Effector memory CD8-positive, alpha-beta T cell (primary cell): ENCODE data around the gene FAM20C.
"Not testable (repeated sequence)": the region's sequence is repeated elsewhere in the genome, so short reads cannot be mapped to it uniquely, and the experiment has no call there.

Experiments used
- ATAC-seq: fragments of 150-1000 bp; cut with Tn5 transposase; replicated peaks from 2 replicates; pipeline ENCODE4 v1.10.0; 2021; ENCODE audit warnings: mild to moderate bottlenecking, moderate library complexity
- DNase-seq, 3 experiments: peaks; one replicate each; pipeline ENCODE4 v3.0.0; 2021
- H3K27ac Mint-ChIP-seq, 2 donors: one replicate each; pipeline ENCODE4 v1.8.0; 2022; ENCODE audit warnings: mild to moderate bottlenecking in 2 of 2, mixed read lengths in 2 of 2, moderate library complexity in 2 of 2
- H3K27me3 Mint-ChIP-seq, 2 donors: one replicate each; pipeline ENCODE4 v1.8.0; 2022; ENCODE audit warnings: mixed read lengths in 2 of 2
- H3K36me3 Mint-ChIP-seq: one replicate; pipeline ENCODE4 v1.8.0; 2022; ENCODE audit warnings: mild to moderate bottlenecking, moderate library complexity, mixed read lengths; ENCODE audit not compliant: insufficient read depth
- H3K4me1 Mint-ChIP-seq, 2 donors: one replicate each; pipeline ENCODE4 v1.8.0; 2022; ENCODE audit warnings: low read depth in 2 of 2, mixed read lengths in 2 of 2
- H3K4me3 Mint-ChIP-seq, 2 donors: one replicate each; pipeline ENCODE4 v1.8.0; 2022; ENCODE audit warnings: mild to moderate bottlenecking in 2 of 2, mixed read lengths in 2 of 2, moderate library complexity in 2 of 2
- H3K9me3 Mint-ChIP-seq, 2 donors: one replicate each; pipeline ENCODE4 v1.8.0; 2022; ENCODE audit warnings: mixed read lengths in 2 of 2

Gene FAM20C

GRCh38 chr7:173209-173918 is 19.0 kb upstream of the FAM20C start:
- H3K4me3 Mint-ChIP-seq: no peak overlapping the region
- H3K36me3 Mint-ChIP-seq: no peaks in the 10 kb centered on the region
- peaks cover 22 to 35% of the 10 kb centered on the region in 2 donors for H3K27me3 Mint-ChIP-seq
- H3K27ac Mint-ChIP-seq: no peak overlapping the region
- H3K9me3 Mint-ChIP-seq: no peaks in the 10 kb centered on the region
- no peaks in the 10 kb centered on the region for H3K4me1 Mint-ChIP-seq
- no peak for DNase-seq
- ATAC-seq: no peak

- Mint-ChIP-seq H3K36me3 (no peaks in the 10 kb centered on the region), H3K4me3 (no peak overlapping the region), H3K27me3 (peaks cover 27 to 35% of the 10 kb centered on the region in 2 donors), H3K9me3 (no peaks in the 10 kb centered on the region), H3K4me1 (no peaks in the 10 kb centered on the region), H3K27ac (no peak overlapping the region)
- no peak for DNase-seq
- no peak for ATAC-seq
Observed at GRCh38 chr7:174716-175115, 17.7 kb upstream of the FAM20C start.

- H3K27me3 Mint-ChIP-seq: peaks cover 15 to 24% of the 10 kb centered on the region in 2 donors
- no peaks in the 10 kb centered on the region for H3K4me1 Mint-ChIP-seq
- H3K36me3 Mint-ChIP-seq: no peaks in the 10 kb centered on the region
- H3K4me3 Mint-ChIP-seq: no peak overlapping the region
- H3K9me3 Mint-ChIP-seq: no peaks in the 10 kb centered on the region
- no peak for DNase-seq
- no peak for ATAC-seq
- H3K27ac Mint-ChIP-seq: no peak overlapping the region
Observed at GRCh38 chr7:175955-176354, 16.4 kb upstream of the FAM20C start.

- H3K27me3 Mint-ChIP-seq: peaks cover 15 to 27% of the 10 kb centered on the region in 2 donors
- ATAC-seq (no peak), DNase-seq (no peak)
- no peak overlapping the region for H3K4me3 Mint-ChIP-seq
- no peaks in the 10 kb centered on the region for H3K9me3 Mint-ChIP-seq
- no peaks in the 10 kb centered on the region for H3K36me3 Mint-ChIP-seq
- no peaks in the 10 kb centered on the region for H3K4me1 Mint-ChIP-seq
- H3K27ac Mint-ChIP-seq: no peak overlapping the region
Observed at GRCh38 chr7:176381-176780, 16.0 kb upstream of the FAM20C start.

- Mint-ChIP-seq H3K36me3 (no peaks in the 10 kb centered on the region), H3K27me3 (peaks cover 10 to 27% of the 10 kb centered on the region in 2 donors), H3K27ac (no peak overlapping the region), H3K4me1 (no peaks in the 10 kb centered on the region), H3K9me3 (no peaks in the 10 kb centered on the region), H3K4me3 (no peak overlapping the region)
- DNase-seq: no peak
- ATAC-seq: no peak
Observed at GRCh38 chr7:176786-177459, 15.4 kb upstream of the FAM20C start.

- H3K4me3 Mint-ChIP-seq: no peak overlapping the region
- DNase-seq (no peak), ATAC-seq (no peak)
- no peaks in the 10 kb centered on the region for H3K36me3 Mint-ChIP-seq
- no peak overlapping the region for H3K27ac Mint-ChIP-seq
- no peaks in the 10 kb centered on the region for H3K9me3 Mint-ChIP-seq
- H3K4me1 Mint-ChIP-seq: no peaks in the 10 kb centered on the region
- H3K27me3 Mint-ChIP-seq: peaks cover 9 to 24% of the 10 kb centered on the region in 2 donors
Observed at GRCh38 chr7:178444-178843, 13.9 kb upstream of the FAM20C start.

- Mint-ChIP-seq H3K36me3 (no peaks in the 10 kb centered on the region), H3K4me3 (no peak overlapping the region), H3K9me3 (no peaks in the 10 kb centered on the region), H3K27ac (no peak overlapping the region), H3K4me1 (no peaks in the 10 kb centered on the region), H3K27me3 (peaks cover 9 to 24% of the 10 kb centered on the region in 2 donors)
- no peak for DNase-seq
- ATAC-seq: no peak
Observed at GRCh38 chr7:179209-179681, 13.1 kb upstream of the FAM20C start.

GRCh38 chr7:179948-180694 is 12.2 kb upstream of the FAM20C start:
- ATAC-seq (no peak), DNase-seq (no peak)
- peaks cover 9 to 24% of the 10 kb centered on the region in 2 donors for H3K27me3 Mint-ChIP-seq
- H3K9me3 Mint-ChIP-seq: no peaks in the 10 kb centered on the region
- H3K4me3 Mint-ChIP-seq: no peak overlapping the region
- no peaks in the 10 kb centered on the region for H3K36me3 Mint-ChIP-seq
- no peaks in the 10 kb centered on the region for H3K4me1 Mint-ChIP-seq
- H3K27ac Mint-ChIP-seq: no peak overlapping the region

- no peak for DNase-seq
- no peak for ATAC-seq
- Mint-ChIP-seq H3K36me3 (no peaks in the 10 kb centered on the region), H3K27me3 (peaks cover 9 to 24% of the 10 kb centered on the region in 2 donors), H3K4me3 (no peak overlapping the region), H3K27ac (no peak overlapping the region), H3K4me1 (no peaks in the 10 kb centered on the region), H3K9me3 (no peaks in the 10 kb centered on the region)
Observed at GRCh38 chr7:181738-182137, 10.6 kb upstream of the FAM20C start.

- DNase-seq, H3K4me1 Mint-ChIP-seq, H3K4me3 Mint-ChIP-seq, ATAC-seq, H3K27ac Mint-ChIP-seq, H3K9me3 Mint-ChIP-seq, H3K36me3 Mint-ChIP-seq: not testable (repeated sequence)
- H3K27me3 Mint-ChIP-seq: peaks cover 9 to 32% of the 10 kb centered on the region in 2 donors
Observed at GRCh38 chr7:182502-182901, 9.9 kb upstream of the FAM20C start.

GRCh38 chr7:183496-184292 is 8.7 kb upstream of the FAM20C start:
- H3K27me3 Mint-ChIP-seq: peaks cover 7 to 34% of the 10 kb centered on the region in 2 donors
- H3K36me3 Mint-ChIP-seq: no peaks in the 10 kb centered on the region
- DNase-seq (no peak), ATAC-seq (no peak)
- H3K4me1 Mint-ChIP-seq: no peaks in the 10 kb centered on the region
- no peak overlapping the region for H3K27ac Mint-ChIP-seq
- no peaks in the 10 kb centered on the region for H3K9me3 Mint-ChIP-seq
- H3K4me3 Mint-ChIP-seq: no peak overlapping the region

- H3K27me3 Mint-ChIP-seq: peaks cover 4 to 34% of the 10 kb centered on the region in 2 donors
- H3K4me3 Mint-ChIP-seq: no peak overlapping the region
- no peaks in the 10 kb centered on the region for H3K36me3 Mint-ChIP-seq
- H3K9me3 Mint-ChIP-seq: no peaks in the 10 kb centered on the region
- no peak for DNase-seq
- H3K27ac Mint-ChIP-seq: no peak overlapping the region
- H3K4me1 Mint-ChIP-seq: no peaks in the 10 kb centered on the region
- ATAC-seq: no peak
Observed at GRCh38 chr7:184294-185264, 7.8 kb upstream of the FAM20C start.
